H1 (cell line): ENCODE results near the gene CDC42BPB. TPM values are rescaled to one million over a fixed set of nuclear protein-coding genes. Genes with fewer than 3 reads are reported as not detected.

ENCODE experiments used
- CTCF ChIA-PET: fragments of 300-600 bp; sonication (Branson Sonifier 250); formaldehyde crosslinking; loops from one replicate; lab custom pipeline; 2021; ENCODE audit not compliant: partially characterized antibody; lab: Charles Lee
- POLR2A ChIA-PET: fragments of 300-600 bp; sonication (Branson Sonifier 250); formaldehyde crosslinking; loops from one replicate; lab custom pipeline; 2021; ENCODE audit warnings: inconsistent platforms; ENCODE audit not compliant: partially characterized antibody; lab: Charles Lee
- DNase-seq, 2 experiments: peaks; one replicate each; pipeline versions ENCODE4 v3.0.0 to v3.0.0-alpha.2; 2010 to 2022; ENCODE audit warnings: low spot score in 2 of 2, low read depth in 1 of 2, mixed read lengths in 1 of 2
- FAIRE-seq: peaks from 2 replicates; lab custom pipeline; 2011; peaks lifted over from hg19 to GRCh38; lab: Jason Lieb, UNC
- H2AFZ ChIP-seq: 2 replicates; pipeline ENCODE4 v1.8.1; 2012; ENCODE audit warnings: low read length, inconsistent platforms
- H2AK5ac ChIP-seq: 2 replicates; pipeline ENCODE4 v1.6.1; 2013; ENCODE audit warnings: low read depth, low read length
- H2BK120ac ChIP-seq: replicated peaks from 2 replicates; pipeline ENCODE3; 2013; ENCODE audit warnings: low read depth, low read length, inconsistent platforms
- H2BK12ac ChIP-seq: 2 replicates; pipeline ENCODE4 v1.6.1; 2013; ENCODE audit warnings: low read depth, low read length
- H2BK15ac ChIP-seq: 2 replicates; pipeline ENCODE4 v1.6.1; 2013; ENCODE audit warnings: low read length
- H2BK20ac ChIP-seq: 2 replicates; pipeline ENCODE4 v1.6.1; 2013; ENCODE audit warnings: low read length
- H2BK5ac ChIP-seq: 2 replicates; pipeline ENCODE4 v1.6.1; 2013; ENCODE audit warnings: low read depth, low read length
- H3K14ac ChIP-seq: 2 replicates; pipeline ENCODE4 v1.6.1; 2013; ENCODE audit warnings: inconsistent platforms; ENCODE audit not compliant: insufficient read length
- H3K18ac ChIP-seq: 2 replicates; pipeline ENCODE4 v1.6.1; 2013; ENCODE audit warnings: low read length; ENCODE audit errors: extremely low read depth
- H3K23ac ChIP-seq: 2 replicates; pipeline ENCODE4 v1.6.1; 2013; ENCODE audit warnings: inconsistent platforms; ENCODE audit not compliant: insufficient read length
- H3K23me2 ChIP-seq: 2 replicates; pipeline ENCODE4 v1.6.1; 2013; ENCODE audit warnings: low read depth, low read length
- H3K27ac ChIP-seq: 2 replicates; pipeline ENCODE4 v1.6.1; 2011; ENCODE audit warnings: low read depth, low read length, inconsistent platforms
- H3K27me3 ChIP-seq, 4 experiments: replicated peaks in 1 of 4; 1 replicate in 1 of 4; 2 replicates in 3 of 4; pipeline versions ENCODE4 v1.6.1 to v1.8.1; 2011 to 2013; ENCODE audit warnings: low read length in 3 of 4, mild to moderate bottlenecking in 3 of 4, inconsistent platforms in 2 of 4, mixed read lengths in 2 of 4, moderate library complexity in 1 of 4; ENCODE audit not compliant: control insufficient read depth in 3 of 4, insufficient read depth in 3 of 4; ENCODE audit errors: extremely low read depth in 1 of 4
- H3K36me3 ChIP-seq, 4 experiments: 2 replicates each; pipeline versions ENCODE4 v1.6.1 to v1.8.1; 2011 to 2013; ENCODE audit warnings: mild to moderate bottlenecking in 4 of 4, low read length in 3 of 4, moderate library complexity in 2 of 4, control low read depth in 1 of 4, inconsistent platforms in 1 of 4; ENCODE audit not compliant: insufficient read depth in 4 of 4, control insufficient read depth in 2 of 4
- H3K4ac ChIP-seq: replicated peaks from 2 replicates; pipeline ENCODE3; 2013; ENCODE audit warnings: low read length, low read depth, mixed read lengths, inconsistent platforms; ENCODE audit not compliant: insufficient read length
- H3K4me1 ChIP-seq, 4 experiments: replicated peaks in 1 of 4; 1 replicate in 1 of 4; 2 replicates in 3 of 4; pipeline versions ENCODE4 v1.6.1 to v1.8.1; 2011 to 2013; ENCODE audit warnings: low read length in 3 of 4, inconsistent platforms in 2 of 4, mixed read lengths in 1 of 4; ENCODE audit not compliant: insufficient read depth in 4 of 4, control insufficient read depth in 3 of 4
- H3K4me2 ChIP-seq, 2 experiments: 2 replicates each; pipeline versions ENCODE4 v1.6.1 to v1.8.1; 2011 to 2013; ENCODE audit warnings: low read depth in 2 of 2, low read length in 2 of 2, control low read depth in 1 of 2, inconsistent platforms in 1 of 2, mild to moderate bottlenecking in 1 of 2; ENCODE audit not compliant: insufficient read depth in 1 of 2
- H3K4me3 ChIP-seq, 4 experiments: fragments of 200-600, 300-600 bp in 1 of 4; sonication (generic), shearing (Covaris generic), sonication (Bioruptor Twin) in 1 of 4; 2 replicates each; pipeline versions ENCODE4 v1.5.1 to v1.8.1; 2011 to 2016; ENCODE audit warnings: low read length in 4 of 4, low read depth in 3 of 4, control low read depth in 2 of 4, inconsistent platforms in 2 of 4, mild to moderate bottlenecking in 2 of 4, mixed read lengths in 1 of 4, moderate library complexity in 1 of 4; ENCODE audit not compliant: insufficient read depth in 2 of 4; ENCODE audit errors: extremely low read depth in 1 of 4
- H3K56ac ChIP-seq: replicated peaks from 2 replicates; pipeline ENCODE3; 2013; ENCODE audit warnings: low read depth, mild to moderate bottlenecking, mixed read lengths, low read length, inconsistent platforms; ENCODE audit not compliant: insufficient read length
- H3K79me1 ChIP-seq: 2 replicates; pipeline ENCODE4 v1.6.1; 2013; ENCODE audit warnings: low read depth, low read length, control low read depth
- H3K79me2 ChIP-seq, 2 experiments: 2 replicates each; pipeline versions ENCODE4 v1.6.1 to v1.8.1; 2012 to 2013; ENCODE audit warnings: low read length in 2 of 2, mild to moderate bottlenecking in 2 of 2, inconsistent platforms in 1 of 2; ENCODE audit not compliant: insufficient read depth in 2 of 2, control insufficient read depth in 1 of 2
- H3K9ac ChIP-seq, 4 experiments: replicated peaks in 1 of 4; 1 replicate in 1 of 4; 2 replicates in 3 of 4; pipeline versions ENCODE4 v1.6.1 to v1.8.1; 2011 to 2013; ENCODE audit warnings: low read depth in 3 of 4, low read length in 3 of 4, control low read depth in 2 of 4, mild to moderate bottlenecking in 2 of 4, moderate library complexity in 2 of 4, inconsistent platforms in 1 of 4; ENCODE audit errors: extremely low read depth in 1 of 4
- H3K9me3 ChIP-seq, 2 experiments: 2 replicates each; pipeline versions ENCODE4 v1.6.1 to v1.8.1; 2012 to 2013; ENCODE audit warnings: mild to moderate bottlenecking in 2 of 2, moderate library complexity in 2 of 2, control low read depth in 1 of 2, inconsistent platforms in 1 of 2, low read depth in 1 of 2, low read length in 1 of 2, mixed read lengths in 1 of 2; ENCODE audit not compliant: insufficient read depth in 2 of 2
- H4K20me1 ChIP-seq, 2 experiments: replicated peaks in 1 of 2; 2 replicates each; pipeline versions ENCODE3 to v1.8.1; 2011 to 2013; ENCODE audit warnings: inconsistent platforms in 2 of 2, low read length in 2 of 2, mild to moderate bottlenecking in 1 of 2; ENCODE audit not compliant: insufficient read depth in 2 of 2, control insufficient read depth in 1 of 2
- H4K5ac ChIP-seq: 2 replicates; pipeline ENCODE4 v1.6.1; 2013; ENCODE audit warnings: low read length, low read depth, mixed read lengths, inconsistent platforms; ENCODE audit not compliant: insufficient read length
- H4K8ac ChIP-seq: 2 replicates; pipeline ENCODE4 v1.8.0; 2013; ENCODE audit warnings: mild to moderate bottlenecking, moderate library complexity, low read length, inconsistent platforms; ENCODE audit not compliant: insufficient read depth; ENCODE audit errors: extremely low read depth
- H4K91ac ChIP-seq: replicated peaks from 2 replicates; pipeline ENCODE3; 2013; ENCODE audit warnings: low read length, mixed read lengths, inconsistent platforms; ENCODE audit not compliant: insufficient read length
- ASH2L ChIP-seq: fragments of 200-600, 300-600 bp; sonication (generic); IDR thresholded peaks from one replicate; pipeline ENCODE4 v1.7.1; 2017; ENCODE audit warnings: low read length
- BACH1 ChIP-seq: IDR thresholded peaks from 2 replicates; pipeline ENCODE4 v1.6.1; 2012; ENCODE audit warnings: low read length, improper control_type of control experiment
- BCL11A ChIP-seq, 2 experiments: IDR thresholded peaks; one replicate each; pipeline ENCODE4 v1.6.1; 2011; ENCODE audit warnings: low read depth in 2 of 2, low read length in 2 of 2, mild to moderate bottlenecking in 2 of 2
- CBX8 ChIP-seq: fragments of 300-800, 300-1000 bp; sonication (generic); IDR thresholded peaks from 2 replicates; pipeline ENCODE4 v1.7.1; 2016; ENCODE audit warnings: low read depth, low read length, borderline replicate concordance
- CHD1 ChIP-seq: IDR thresholded peaks from 2 replicates; pipeline ENCODE4 v1.6.1; 2012; ENCODE audit warnings: low read depth, low read length, improper control_type of control experiment
- NANOG ChIP-seq: IDR thresholded peaks from 2 replicates; pipeline ENCODE4 v1.6.1; 2011; ENCODE audit warnings: low read length, low read depth, mild to moderate bottlenecking, inconsistent platforms; ENCODE audit not compliant: insufficient read depth, poor library complexity, severe bottlenecking
- POLR2AphosphoS5 ChIP-seq: IDR thresholded peaks from 2 replicates; pipeline ENCODE4 v1.6.1; 2011; ENCODE audit warnings: low read depth, low read length
- POU5F1 ChIP-seq: IDR thresholded peaks from 2 replicates; pipeline ENCODE4 v1.6.1; 2011; ENCODE audit warnings: low read depth, mild to moderate bottlenecking, low read length, moderate library complexity
- SIN3A ChIP-seq, 2 experiments: IDR thresholded peaks in 1 of 2; conservative IDR thresholded peaks in 1 of 2; 2 replicates each; pipeline ENCODE4 v1.6.1; 2011 to 2012; ENCODE audit warnings: low read length in 2 of 2, improper control_type of control experiment in 1 of 2, low read depth in 1 of 2, mild to moderate bottlenecking in 1 of 2
- SIRT6 ChIP-seq: IDR thresholded peaks from one replicate; pipeline ENCODE4 v1.7.1; 2012; ENCODE audit warnings: low read length, inconsistent platforms
- SIX5 ChIP-seq: IDR thresholded peaks from 2 replicates; pipeline ENCODE4 v1.6.1; 2011; ENCODE audit warnings: mild to moderate bottlenecking, low read depth, low read length
- SP2 ChIP-seq: IDR thresholded peaks from 2 replicates; pipeline ENCODE4 v1.6.1; 2012; ENCODE audit warnings: mild to moderate bottlenecking, low read length, inconsistent platforms
- SUZ12 ChIP-seq: fragments of 200-600 bp; sonication (generic); IDR thresholded peaks from 2 replicates; pipeline ENCODE4 v1.6.1; 2012; ENCODE audit warnings: mild to moderate bottlenecking, inconsistent platforms, low read length, moderate library complexity, mixed read lengths
- TCF12 ChIP-seq: IDR thresholded peaks from 2 replicates; pipeline ENCODE4 v1.6.1; 2011; ENCODE audit warnings: low read depth, mild to moderate bottlenecking, low read length
- WGBS, 2 experiments: shearing (Covaris generic) in 1 of 2; methylation state at CpG; one replicate each; pipeline versions ENCODE4 v1.1.6 to v1.1.7; 2013 to 2015; ENCODE audit warnings: low lambda C conversion rate in 2 of 2, mixed read lengths in 2 of 2, inconsistent platforms in 1 of 2, low coverage in 1 of 2, missing lambda C conversion rate in 1 of 2; ENCODE audit not compliant: insufficient replicate concordance in 2 of 2, insufficient coverage in 1 of 2, insufficient read length in 1 of 2; ENCODE audit errors: extremely low coverage in 1 of 2, missing lambda C conversion rate in 1 of 2; 5-methylcytosine and 5-hydroxymethylcytosine counted together
- polyA plus RNA-seq, 7 experiments: library from polyadenylated mRNA; depleted of rRNA in 3 of 7; stranded (reverse) in 5 of 7; unstranded in 2 of 7; fragments of >200 nt in 5 of 7; fragments of 200-250 nt in 2 of 7; gene quantifications; 1 replicate in 5 of 7; 2 replicates in 1 of 7; 4 replicates in 1 of 7; pipeline versions ENCODE4 v1.2.1 to v1.2.3, GENCODE V29; 2011 to 2013; ENCODE audit warnings: missing spikeins in 2 of 7, mixed read lengths in 2 of 7
- total RNA-seq: library from RNA; stranded (reverse); fragmentation: NEBNext Ultra II Directional; extraction: Animal tissue kit (Norgen Biotek cat#: 25700); gene quantifications from 2 replicates; pipeline ENCODE4 v1.2.1, GENCODE V29; 2021

Gene CDC42BPB
- total and polyA plus RNA-seq, 2 of the 8 experiments (the other 6 are each of a cell fraction or from before 2014, with no cell fraction given): 51.2 to 88.2 TPM

DNA sequence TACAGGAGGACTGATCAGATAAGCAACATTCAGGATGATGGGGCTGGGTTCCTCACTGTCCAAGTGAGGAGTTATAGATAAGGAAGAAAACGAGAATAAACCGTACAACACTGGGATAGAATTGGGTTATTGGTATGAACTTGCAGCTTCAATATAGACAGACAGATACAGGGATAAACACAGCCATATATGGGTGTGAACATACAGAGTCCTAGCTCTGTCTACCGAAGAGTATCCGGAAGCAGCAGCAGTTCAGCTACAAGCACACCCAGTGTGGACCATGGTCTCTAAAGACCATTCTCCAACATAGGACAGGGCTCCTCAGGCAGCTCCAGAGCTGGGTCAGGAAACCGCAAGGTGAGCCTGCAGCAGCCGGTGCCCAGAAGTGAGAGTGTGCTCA, 40.8 kb downstream of the CDC42BPB start:
- H3K36me3 ChIP-seq: no peaks in the 10 kb centered on the region

More for the DNA sequence above, 40.8 kb downstream of the CDC42BPB start:
- Histone ChIP-seq H3K27me3 (no peaks in the 10 kb centered on the region; a peak in 1 of 7 replicates), H2AK5ac (no peak overlapping the region), H3K18ac (no peak overlapping the region), H3K9me3 (no peaks in the 10 kb centered on the region), H2BK120ac (no peak overlapping the region), H3K23me2 (no peaks in the 10 kb centered on the region)
- no peak for DNase-seq
- TF ChIP-seq CBX8: no peak
- TF ChIP-seq BACH1: no peak
- TF ChIP-seq ASH2L: no peak
- TF ChIP-seq POU5F1: no peak
- TF ChIP-seq SP2: no peak
- TF ChIP-seq CHD1: no peak
- TF ChIP-seq SUZ12: no peak
- TF ChIP-seq NANOG: no peak
- no peak for TF ChIP-seq SIX5
- TF ChIP-seq POLR2AphosphoS5: no peak
- TF ChIP-seq SIN3A (conservative IDR thresholded peaks at IDR 0.05 in 1 of 2, IDR thresholded peaks at IDR 0.05 in 1 of 2; ENCODE audit: low read depth in 1 of 2, low read length in 2 of 2): no peak
- no peak for TF ChIP-seq SIRT6
- TF ChIP-seq BCL11A (IDR thresholded peaks at IDR 0.05; ENCODE audit: low read depth in 2 of 2, low read length in 2 of 2): no peak
- TF ChIP-seq TCF12: no peak
- TF ChIP-seq, all 59 proteins: peak for 0
- ChIA-PET CTCF (interaction anchor here (1.3 kb wide), 1 partner anchor 58 kb away, joined by 3 read pairs; no protein-coding TSS in a partner anchor), POLR2A (interaction anchor here (1.1 kb wide), 1 partner anchor 40 kb away, joined by 4 read pairs; no protein-coding TSS in a partner anchor)
- Histone ChIP-seq H3K4me3 (no peak overlapping the region), H4K5ac (no peak overlapping the region), H3K27ac (no peak overlapping the region), H3K23ac (no peak overlapping the region), H3K4ac (no peak overlapping the region), H3K4me2 (no peak overlapping the region), H4K8ac (no peak overlapping the region), H3K9ac (no peak overlapping the region), H4K91ac (no peak overlapping the region), H2AFZ (no peak overlapping the region), H2BK5ac (no peak overlapping the region), H3K79me2 (peaks cover 0 to 85% of the 10 kb centered on the region in 2 experiments; a peak in 2 of 4 replicates), H3K56ac (no peak overlapping the region), H2BK20ac (no peak overlapping the region), H3K79me1 (peaks cover 34% of the 10 kb centered on the region), H3K4me1 (peaks cover 0 to 7% (median 3%) of the 10 kb centered on the region in 4 experiments; a peak in 3 of 7 replicates), H4K20me1 (peaks cover 6 to 29% of the 10 kb centered on the region in 2 experiments), H3K14ac (no peak overlapping the region), H2BK12ac (no peak overlapping the region), H2BK15ac (no peak overlapping the region)
- WGBS, 2 experiments: 85% methylated on average over 6 of the region's 6 CpGs; no CpG with 5 or more reads in 1 of the 2 experiments
- FAIRE-seq: no peak
